DMS 273 (cell line): ENCODE measurements around the gene APBA2.

Experiments
- DNase-seq: peaks from one replicate; lab custom pipeline; 2025; ENCODE audit not compliant: unreplicated experiment; lab: John Stamatoyannopoulos, UW

Gene APBA2

DNA sequence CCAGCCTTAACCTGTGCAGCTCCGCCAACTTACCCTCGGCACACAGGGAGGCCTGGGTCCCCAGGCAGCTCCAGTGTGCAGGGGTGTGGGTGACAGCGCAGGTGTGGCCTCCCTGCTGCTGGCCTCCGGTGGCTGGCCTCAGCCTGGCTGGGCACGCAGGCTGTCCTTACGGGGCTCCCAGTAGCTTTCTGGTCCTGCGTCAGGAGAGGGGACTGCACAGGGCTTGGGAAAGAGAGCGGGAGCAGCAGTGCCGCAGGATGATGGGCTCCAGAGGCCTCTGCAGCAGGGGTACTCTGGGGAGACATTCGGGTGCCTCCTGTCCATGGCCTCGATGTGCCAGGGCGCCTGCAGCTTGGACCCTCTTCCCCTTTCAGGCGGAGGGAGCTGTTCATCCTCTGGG is 9.4 kb downstream of the APBA2 start:
- DNase-seq, result no peak

DNA sequence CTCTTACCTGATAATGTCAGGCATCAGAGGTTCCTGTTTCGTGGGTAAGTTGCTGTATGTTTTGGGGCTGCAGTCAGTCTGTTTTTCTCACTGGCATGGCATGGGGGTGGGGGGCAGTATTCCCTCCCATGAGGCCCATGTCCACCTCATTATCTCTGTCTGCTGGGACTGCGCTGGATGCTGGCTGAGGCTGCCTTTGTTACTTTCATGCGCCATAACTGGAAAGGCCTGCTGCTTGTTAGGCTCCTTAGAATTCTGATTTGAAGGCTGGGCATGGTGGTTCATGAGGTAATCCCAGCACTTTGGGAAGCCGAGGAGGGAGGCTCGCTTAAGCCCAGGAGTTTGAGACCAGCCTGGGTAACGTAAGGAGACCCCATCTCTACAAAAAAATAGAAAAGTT is 9.8 kb downstream of the APBA2 start:
- DNase-seq, result no peak

DNA sequence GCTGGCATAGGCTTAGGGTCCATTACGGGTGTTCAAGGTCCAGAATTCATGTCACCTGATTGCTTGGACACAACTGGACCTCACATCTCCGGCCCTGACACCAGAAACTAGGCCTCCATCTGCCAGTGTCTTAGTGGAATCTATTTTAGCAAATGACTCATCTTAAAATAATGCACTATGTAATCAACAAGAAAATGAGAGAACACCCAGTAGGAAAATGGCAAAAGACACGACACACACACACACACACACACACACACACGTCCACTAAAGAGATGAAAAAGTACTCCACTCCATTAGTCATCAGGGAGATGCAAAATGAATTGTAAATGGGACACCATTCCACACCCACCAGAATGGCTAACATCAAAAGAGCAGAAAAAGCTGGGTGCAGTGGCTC is 11.2 kb downstream of the APBA2 start:
- no peak for DNase-seq

DNA sequence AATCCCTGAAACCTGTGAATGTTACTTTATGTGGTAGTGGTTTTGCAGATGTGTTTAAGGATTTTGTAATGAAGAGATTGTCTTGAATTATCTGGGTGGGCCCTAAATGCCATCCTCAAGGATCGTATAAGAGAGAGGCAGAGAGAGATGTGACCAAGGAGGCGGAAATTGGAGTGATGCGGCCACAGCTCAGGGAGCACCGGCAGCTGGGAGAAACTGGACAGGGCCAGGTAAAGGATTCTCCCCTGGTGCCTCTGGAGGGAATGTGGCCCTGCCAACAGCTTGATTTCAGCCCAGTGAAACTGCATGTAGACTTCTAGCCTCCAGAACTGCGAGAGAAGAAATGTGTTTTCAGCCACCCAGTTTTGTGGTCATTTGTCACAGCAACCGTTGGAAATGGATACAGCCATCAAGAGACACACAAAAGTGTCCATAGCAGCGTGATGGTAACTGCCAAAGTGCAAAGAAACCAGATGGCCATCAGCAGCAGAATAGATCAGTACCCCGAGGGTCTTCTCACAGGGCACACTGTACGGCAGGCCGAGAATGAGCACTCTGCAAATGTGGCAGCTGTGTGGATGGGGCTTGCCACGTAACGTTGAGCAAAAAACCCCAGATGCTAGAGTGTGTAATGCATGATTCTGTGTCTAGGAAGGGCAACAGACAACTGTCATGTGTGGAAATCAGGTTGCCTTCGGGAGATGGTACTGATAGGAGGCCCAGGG is 12.2 kb downstream of the APBA2 start:
- DNase-seq, result no peak

DNA sequence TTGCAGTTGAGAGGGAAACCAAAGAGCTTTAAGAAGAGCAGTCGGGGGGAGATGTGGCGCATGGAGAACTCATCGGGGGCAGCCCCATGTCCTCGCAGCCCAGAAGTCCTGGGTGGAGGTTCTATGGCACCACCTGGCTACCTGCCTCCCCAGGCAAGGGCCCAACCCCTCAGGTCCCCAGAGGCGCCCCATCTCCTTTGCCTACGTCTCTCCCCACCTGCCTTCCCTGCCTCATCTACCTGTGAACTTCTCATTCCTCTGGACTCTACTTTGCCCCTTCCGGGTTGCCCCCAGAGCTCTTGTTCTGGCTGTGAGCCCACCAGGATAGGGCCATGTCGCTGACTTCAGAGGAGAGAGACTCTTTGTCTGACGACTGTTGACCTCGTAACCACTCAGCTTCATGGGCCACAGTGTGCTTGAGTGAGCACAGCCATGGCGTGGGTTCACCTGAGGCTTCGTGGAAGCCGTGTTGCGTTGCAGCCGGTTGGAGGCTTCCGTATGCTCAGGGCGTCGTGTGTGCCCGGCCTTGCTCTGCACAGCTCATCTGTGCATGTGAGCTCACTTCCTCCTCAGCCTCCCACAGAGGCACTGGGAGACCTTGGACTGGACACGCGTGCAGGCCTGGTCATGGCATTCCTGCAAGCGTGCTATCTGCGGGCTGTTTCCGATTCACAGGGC is 13.4 kb downstream of the APBA2 start:
- DNase-seq, result no peak

DNA sequence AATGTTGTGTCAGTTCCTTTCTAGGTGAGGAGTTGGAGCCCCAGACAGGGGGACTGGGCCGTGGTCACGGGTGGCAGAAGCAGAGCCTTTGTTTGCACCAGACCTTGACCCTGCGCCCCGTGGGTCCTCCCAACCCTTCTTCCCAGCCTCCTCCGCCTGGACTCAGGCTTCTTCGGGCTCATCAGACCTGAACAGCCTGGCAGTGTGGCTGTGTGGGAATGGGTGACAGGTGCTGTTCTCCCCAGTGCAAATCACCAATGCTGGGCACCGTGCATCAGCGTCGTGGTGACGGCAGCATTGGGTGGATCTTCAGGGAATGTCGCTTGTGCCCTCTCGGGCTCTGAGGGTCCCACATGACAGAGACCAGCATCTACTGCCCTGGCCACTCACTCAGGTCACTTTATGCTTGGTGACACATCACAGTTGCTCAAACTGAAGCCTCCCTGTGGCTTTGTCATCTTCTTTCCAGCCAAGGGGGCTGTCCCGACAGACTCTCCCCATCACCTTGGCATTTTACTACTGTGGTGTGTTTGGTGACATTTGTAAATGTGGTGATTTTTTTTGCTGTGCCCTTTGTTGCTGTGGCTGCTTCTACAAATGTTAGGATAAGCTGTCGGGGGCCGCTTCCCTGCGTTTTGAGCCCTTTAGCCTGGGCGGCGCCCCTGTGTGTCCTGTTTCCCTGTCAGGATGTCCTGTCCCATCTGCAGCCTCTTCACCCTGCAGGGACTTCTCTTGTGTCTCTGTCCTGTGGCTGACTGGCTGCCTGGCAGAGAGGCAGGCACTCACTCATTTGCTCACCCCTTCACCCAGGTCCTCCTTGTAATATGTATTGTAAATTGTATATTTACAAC is 14.5 kb downstream of the APBA2 start:
- no peak for DNase-seq

DNA sequence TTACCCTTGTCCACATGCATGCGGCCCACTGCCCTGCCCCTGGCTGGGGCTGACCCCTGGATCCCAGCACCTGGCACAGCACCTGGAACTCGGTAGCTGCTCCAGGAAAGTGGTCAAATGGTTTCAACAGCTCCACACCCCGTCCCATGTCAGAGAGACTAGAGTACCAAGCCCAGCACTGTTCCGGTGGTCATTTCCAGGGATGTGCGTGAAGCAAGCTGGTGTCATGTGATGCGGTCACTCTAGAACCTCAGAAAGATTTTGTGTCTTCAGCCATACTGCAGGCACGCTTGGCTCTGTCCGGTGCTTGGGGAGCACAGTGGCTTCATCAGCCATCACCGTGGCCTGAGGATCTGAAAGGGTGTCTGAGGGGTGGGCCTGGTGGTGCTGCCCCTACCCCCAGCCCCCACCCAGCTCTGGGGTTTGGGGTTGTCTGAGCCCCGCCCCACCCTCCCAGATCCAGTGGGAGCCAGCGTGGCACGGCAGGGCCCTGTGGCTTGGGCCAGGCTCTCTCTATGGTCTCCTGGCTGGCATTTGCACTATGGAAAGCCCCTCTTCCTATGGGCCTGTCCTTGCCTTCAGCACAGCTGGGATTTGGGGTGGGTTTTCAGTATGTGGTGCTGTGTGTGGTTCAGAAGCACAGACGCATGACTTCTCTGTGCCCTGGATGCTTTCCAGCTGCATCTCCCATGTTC is 15.3 kb downstream of the APBA2 start:
- DNase-seq, result no peak

DNA sequence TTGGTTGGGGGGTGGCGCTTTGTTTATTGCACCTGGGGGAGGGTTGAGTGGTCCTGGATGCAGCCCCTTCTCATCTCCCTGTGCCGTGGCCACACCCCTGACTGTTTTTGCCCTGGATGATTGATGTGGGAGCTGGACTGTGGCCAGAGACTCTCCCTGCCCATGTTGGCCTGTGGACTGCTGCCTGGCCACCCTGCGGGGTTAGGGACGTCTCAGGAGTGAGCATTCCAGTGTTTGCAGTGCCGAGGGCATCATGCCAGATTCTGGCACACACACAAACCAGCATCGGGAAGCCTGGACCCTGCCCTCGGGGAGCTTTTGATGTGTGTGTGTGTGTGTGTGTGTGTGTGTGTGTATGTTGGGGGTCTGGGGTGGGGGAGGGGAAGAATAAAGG is 15.8 kb downstream of the APBA2 start:
- no peak for DNase-seq

DNA sequence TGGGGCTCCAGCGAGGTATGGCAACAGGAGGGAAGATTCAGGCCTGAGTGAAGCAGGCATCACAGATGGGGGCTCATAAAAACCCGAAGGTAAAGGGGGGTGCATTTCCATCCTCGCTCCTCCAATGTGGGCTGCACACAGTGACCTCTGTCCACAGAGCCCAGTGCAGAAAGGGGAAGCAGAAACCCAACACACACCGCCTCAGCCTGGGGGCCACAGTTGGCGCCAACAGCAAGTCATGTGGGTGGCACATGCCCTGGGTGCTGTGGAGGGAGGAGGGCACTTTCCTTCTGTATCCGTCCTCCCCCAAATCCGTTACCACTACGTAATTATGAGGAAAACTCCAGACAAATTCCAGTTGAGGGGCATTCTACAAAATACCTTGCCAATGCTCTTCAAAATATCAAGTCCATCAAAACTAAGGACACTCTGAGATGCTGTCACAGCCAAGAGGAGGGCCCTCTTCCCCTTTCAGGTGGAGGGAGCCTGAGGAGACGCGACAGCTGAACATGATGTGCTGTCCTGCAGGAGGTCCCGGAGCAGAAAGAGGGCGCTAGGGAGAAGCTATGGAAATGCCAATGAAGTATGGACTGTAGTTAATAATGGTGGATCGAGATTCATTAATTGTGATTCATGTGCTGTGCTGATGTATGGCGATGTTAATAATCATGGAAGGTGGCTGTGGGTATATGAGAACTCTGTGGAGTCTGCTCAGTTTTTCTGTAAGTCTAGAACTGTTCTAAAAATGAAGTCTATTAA is 16.4 kb downstream of the APBA2 start:
- DNase-seq, result peak; percentile 37

DNA sequence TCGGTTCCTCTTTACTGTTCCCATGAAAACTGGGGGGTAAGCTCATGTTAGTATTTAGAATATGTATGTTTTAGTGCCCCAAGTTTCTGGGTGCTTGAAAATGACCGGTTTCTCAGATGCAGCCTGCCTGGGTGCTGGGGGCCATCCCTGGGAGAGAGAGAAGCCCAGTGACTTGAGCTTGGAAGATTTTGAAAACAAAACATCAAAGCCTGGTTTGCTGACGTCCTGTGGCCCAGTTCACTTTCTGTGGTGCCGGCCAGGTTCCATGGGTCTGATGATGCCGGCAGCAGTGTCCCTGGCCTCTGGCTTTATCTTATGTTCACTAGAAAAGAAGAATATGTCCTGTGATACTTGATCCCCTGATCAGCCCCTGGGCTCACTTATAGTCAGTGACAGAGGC is 17.1 kb downstream of the APBA2 start:
- DNase-seq, result no peak

DNA sequence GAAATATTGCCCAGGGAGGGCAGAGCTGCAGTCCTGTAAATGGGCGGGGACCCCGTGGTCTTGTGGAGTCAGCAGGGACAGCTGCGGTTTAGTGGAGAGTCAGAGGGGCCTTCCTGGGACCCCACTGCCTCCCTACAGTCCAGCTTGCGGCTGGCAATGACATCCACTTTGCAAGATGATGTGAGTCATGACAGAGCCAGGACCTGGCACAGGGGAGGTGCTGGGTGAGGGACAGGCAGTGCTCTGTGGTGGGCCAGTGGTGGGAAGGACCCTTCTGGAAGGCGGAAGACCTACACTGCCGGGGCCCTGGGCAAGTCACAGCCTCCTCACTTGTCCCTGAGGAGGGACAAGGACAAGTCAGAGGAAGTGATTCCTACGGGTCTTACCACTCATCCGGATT is 17.8 kb downstream of the APBA2 start:
- DNase-seq, result no peak

DNA sequence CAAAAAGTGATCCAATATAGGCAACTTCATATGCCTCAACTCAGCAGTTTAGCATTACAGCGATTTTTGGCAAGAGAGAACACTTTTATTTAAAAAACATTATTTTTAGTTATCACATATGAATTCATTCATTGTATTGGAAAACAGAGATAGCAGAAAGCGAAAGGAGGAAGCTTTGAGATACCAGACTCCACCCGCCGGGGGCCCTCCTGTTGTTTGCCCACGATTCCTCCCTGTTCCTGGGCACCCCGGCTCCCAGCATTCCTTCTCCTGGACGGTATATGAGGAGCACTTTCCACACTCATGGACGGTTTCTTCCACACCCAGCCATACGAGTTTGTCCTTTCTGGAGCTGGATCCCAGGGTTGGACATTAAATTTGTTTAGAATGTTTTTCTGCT is 18.2 kb downstream of the APBA2 start:
- no peak for DNase-seq

DNA sequence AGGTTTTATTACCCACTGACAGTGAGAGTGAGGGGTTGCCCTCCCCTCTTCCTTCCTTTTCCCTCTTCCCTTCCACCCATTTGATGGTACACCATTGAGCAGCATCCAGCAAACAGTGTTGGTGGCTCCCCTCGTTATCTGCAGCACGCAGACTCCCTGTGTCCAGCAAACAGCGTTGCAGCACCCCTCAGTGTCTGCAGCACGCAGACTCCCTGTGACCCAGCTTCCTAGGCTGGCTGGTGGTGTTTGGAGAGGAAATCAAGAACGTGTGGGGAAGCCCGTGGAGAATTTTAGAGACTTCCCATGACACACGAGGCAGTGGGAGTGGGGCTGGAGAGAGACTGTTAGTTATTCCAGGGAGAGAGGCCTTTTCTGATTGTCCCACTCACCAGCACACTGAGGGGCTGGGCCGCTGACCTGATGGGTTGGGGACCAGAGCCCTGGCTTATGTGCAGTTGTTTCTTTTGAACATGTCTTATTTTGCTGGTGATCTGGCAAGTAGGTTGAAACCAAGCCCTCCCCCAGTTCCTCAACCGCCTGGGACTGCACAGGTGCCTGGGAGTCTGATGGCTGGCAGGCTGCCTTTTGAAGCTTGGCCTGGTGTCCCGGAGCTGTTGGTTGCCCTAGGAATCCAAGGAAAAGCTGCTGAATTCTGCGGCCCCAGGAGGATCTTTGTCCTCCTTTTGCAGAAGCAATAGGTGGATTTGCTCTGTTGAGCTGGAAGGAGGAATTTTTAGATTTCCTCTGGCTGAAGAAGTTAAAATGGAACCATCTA is 19.0 kb downstream of the APBA2 start:
- peak; percentile 12 for DNase-seq

DNA sequence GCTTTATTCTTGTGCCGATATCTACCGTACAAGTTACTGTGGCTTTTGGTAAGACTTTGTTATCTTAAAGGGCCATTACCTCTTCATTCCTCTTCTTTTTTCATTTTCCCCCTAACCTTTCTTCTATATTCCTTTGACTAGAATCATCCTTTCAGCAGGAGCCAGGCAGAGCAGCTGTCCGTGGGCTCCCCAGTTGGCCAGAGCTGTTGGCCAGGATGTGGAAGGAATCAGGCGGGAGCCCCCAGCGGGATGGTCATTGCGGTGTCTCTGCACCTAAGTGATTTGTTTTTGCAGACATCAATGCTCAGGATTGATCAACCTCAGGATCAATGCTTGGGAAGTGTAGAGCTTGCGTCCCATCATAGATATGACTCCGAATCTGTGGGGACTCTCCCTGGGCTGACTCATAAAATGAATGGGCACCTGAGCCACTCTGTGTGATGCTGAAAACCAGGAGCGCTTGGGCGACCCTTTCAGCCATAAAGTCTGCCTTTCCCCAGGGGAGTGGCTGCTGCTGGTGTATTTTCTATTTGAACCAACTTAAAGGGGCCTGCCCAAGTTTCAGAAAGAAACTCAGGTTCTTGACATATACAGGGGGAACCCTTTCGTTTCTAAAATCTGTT is 21.7 kb downstream of the APBA2 start:
- no peak for DNase-seq

DNA sequence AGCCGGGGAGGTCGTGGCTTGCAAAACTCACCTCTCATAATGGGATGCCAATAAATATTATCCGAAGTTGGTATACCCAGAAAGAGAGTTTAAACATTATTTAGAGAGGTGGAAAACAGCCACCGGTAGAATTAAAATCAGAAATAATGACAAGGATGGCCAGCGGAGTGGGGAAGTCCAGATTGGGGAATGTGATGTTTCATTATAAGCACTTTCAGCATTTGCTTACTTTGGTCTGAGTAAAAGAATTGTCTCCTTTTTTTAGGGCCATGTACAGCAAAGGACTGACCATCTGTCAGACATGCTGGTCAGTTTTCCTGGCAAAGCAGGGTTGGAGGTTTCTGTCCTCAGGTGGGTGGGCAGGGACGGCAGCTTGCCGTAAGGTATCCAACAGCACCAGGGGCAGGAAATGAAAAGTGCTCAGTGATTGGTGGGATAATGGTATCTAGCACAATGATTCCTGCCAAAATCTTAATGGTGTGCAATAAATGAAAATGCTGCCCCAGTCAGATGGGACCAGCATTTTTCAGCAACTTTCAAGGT is 24.3 kb downstream of the APBA2 start:
- DNase-seq, result no peak

DNA sequence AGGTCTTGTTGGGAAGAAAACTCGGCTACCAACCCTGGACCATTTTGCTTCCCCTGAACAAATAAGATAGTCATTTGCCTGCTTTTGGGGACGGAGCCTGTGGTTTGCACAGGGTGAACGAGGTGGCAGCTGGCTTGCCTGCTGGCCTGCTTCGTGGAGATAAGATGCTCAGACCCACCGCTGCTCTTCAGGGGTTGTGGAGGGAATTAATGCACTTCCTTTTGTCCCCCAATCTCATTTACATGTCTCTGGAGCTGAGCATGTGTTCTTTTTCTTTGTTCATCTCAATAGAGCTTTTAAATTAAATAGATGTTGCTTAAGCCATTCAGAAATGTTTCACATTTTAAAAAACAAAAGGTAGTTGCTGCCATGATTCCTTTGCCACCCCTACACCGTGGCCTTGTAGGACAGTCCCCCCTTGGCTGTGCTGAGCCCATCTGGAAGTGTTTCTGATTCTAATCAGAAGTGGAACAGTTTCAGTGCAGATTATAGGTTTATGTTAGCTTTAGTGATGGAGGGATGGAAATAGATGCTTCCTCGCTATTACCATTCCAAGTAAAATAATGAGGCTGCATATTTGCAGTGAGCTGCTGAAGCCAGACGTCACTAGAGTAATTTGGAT is 25.6 kb downstream of the APBA2 start:
- DNase-seq, result peak; percentile 47

DNA sequence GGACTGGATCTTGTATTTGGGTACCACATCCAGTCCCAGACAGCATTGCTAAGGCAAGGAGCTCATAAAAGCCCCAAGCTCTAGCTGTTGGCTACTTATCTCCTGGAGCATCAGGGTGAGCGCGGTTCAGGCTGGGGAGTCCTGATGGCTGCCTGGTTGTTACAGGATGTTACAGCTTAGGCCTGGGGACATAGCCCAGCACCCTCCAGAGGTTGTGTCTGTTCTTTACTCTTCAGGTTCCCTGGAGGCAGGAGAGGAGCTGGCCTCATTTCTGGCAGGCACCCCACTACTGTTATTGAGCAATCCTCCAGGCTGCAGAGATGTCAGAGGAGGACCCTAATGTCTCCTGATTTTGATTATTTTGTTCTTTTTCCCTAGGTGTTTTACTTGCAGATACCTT is 26.6 kb downstream of the APBA2 start:
- DNase-seq, result no peak

DNA sequence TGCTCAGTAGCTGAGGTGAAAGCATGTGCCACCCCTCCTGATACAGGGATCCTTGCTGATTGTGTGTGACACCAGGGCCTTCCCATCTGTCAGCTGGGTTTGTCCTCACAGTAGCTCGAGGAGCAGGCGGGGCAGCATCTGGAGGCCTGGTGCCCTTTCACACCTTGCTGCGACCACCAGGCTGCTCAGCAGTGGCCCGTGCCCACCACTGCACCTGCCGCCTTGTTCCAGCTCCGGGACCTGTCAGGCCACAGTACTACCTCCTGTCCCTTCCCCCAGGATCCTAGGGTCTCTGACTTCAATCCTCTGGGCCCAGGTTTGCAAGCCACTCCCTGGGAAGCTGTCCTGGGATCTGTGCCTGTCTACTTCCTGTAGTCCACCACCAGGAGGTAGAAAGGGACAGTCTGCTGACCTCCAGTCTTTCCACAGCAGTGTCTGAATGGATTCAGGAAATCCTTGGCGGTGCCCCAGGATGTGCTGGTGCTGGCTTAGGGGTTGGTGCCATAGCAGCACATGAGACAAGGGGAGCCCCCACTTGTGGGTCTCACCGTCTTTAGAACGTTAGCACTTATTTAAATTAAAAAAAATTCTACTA is 27.5 kb downstream of the APBA2 start:
- DNase-seq, result peak; percentile 5
